GM12891 (cell line): ENCODE results near the gene FOSB.
A peak's percentile ranks its signal among the peaks of the same experiment; 100 is the strongest.
"Not testable (repeated sequence)": the region's sequence is repeated elsewhere in the genome, so short reads cannot be mapped to it uniquely, and the experiment has no call there.

Experiments used
- DNase-seq: peaks from one replicate; pipeline ENCODE4 v3.0.0; 2011; ENCODE audit warnings: low spot score; ENCODE audit not compliant: insufficient read length
- FAIRE-seq: peaks from 2 replicates; lab custom pipeline; 2011; peaks lifted over from hg19 to GRCh38; lab: Jason Lieb, UNC
- PAX5 ChIP-seq: IDR thresholded peaks from 2 replicates; pipeline ENCODE4 v1.6.1; 2011; ENCODE audit warnings: low read length, moderate library complexity, mild to moderate bottlenecking; ENCODE audit not compliant: insufficient read depth, severe bottlenecking
- POLR2A ChIP-seq: IDR thresholded peaks from 2 replicates; pipeline ENCODE4 v1.6.1; 2011; ENCODE audit warnings: low read depth, low read length, control low read depth
- POLR2AphosphoS5 ChIP-seq: IDR thresholded peaks from 2 replicates; pipeline ENCODE4 v1.6.1; 2011; ENCODE audit warnings: low read depth, low read length, control low read depth
- POU2F2 ChIP-seq: IDR thresholded peaks from 2 replicates; pipeline ENCODE4 v1.6.1; 2011; ENCODE audit warnings: low read depth, mild to moderate bottlenecking, control low read depth, low read length, moderate library complexity
- SPI1 ChIP-seq: IDR thresholded peaks from 2 replicates; pipeline ENCODE4 v1.6.1; 2011; ENCODE audit warnings: low read depth, low read length, control low read depth
- TAF1 ChIP-seq: IDR thresholded peaks from 2 replicates; pipeline ENCODE4 v1.6.1; 2011; ENCODE audit warnings: low read depth, low read length, control low read depth

Gene FOSB

DNA sequence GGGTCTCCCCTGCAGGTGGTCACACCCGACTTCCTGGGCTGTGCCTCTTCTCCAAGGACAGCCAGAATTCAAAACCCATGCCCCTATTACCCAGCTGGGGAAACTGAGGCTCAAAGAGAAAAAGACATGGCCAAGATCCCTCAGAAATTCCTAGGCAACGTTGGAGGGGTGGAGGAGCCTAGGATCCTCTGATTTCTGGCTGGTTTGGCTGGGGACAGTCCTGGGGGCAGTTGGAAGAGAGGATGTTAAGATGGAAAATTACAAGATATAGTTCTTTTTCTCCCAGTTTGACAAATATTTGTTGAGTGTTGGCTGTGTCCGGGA, 41.9 kb downstream of the FOSB start:
- no peak for TF ChIP-seq POLR2A
- TF ChIP-seq TAF1 = no peak
- no peak for TF ChIP-seq SPI1
- no peak for TF ChIP-seq PAX5
- TF ChIP-seq POU2F2 = no peak
- no peak for TF ChIP-seq POLR2AphosphoS5
- DNase-seq (no peak), FAIRE-seq (no peak)

DNA sequence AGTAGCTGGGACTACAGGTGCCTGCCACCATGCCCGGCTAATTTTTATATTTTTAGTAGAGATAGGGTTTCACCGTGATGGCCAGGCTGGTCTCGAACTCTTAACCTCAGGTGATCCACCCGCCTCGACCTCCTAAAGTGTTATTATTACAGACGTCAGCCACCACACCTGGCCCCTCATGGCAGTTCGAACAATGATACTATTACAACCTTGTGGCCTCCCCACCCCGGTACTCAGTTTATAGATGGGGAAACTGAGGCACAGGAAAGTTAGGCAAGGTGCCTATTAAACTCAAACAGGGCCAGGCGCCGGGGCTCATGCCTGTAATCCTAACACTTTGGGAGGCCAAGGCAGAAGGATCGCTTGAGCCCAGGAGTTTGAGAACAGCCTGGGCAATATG, 42.6 kb downstream of the FOSB start:
- not testable (repeated sequence) for DNase-seq, FAIRE-seq

DNA sequence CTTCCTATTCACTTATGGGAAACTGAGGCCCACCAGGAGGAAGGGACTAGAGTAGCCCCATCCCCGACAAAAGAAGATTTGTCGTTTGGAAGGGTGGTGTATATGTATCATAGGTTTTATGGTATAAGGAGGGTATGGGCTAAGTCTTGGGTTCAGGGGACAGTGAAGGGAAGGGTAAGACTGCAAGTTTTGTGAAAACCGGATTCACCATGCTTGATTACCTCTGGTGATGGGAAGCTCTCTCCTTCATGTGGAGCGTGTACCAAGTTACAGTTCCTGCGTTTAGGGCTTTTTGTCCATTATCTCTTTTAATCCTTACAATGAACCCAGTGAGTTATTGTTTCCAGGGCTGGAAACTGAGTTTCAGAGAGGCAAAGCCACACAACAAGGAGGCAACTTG, 43.3 kb downstream of the FOSB start:
- TF ChIP-seq POU2F2 = no peak
- TF ChIP-seq PAX5 = no peak
- TF ChIP-seq POLR2A = no peak
- TF ChIP-seq POLR2AphosphoS5 = no peak
- TF ChIP-seq SPI1 = no peak
- no peak for TF ChIP-seq TAF1
- FAIRE-seq (no peak), DNase-seq (no peak)

DNA sequence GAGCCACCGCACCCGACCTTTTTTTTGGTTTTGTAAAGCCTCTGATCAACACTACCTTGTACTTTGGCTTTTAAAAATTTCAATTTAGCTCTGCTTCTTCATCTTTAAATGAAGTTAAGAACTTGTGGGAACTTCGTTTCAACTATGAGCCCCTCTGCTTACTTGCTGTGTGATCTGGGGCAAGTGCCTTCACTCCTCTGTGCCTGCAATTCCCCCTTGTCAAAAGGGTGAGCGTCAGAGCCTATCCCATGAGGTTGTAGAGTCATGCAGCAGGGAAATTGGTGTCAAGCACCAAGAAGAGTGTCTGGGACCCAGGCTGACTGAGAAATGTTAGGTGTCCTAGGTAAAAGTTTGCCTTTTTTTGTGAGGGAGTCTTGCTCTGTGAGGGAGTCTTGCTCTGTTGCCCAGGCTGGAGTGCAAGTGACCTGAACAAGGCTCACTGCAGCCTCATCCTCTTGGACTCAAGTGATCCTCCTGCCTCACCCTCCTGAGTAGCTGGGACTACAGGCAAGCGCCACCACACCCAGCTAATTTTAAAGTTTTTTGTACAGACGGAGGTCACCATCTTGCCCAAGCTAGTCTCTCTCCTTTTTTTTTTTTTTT, 45.2 kb downstream of the FOSB start:
- FAIRE-seq (no peak), DNase-seq (no peak)
- TF ChIP-seq POU2F2 (no peak), POLR2AphosphoS5 (no peak), PAX5 (no peak), TAF1 (no peak), SPI1 (no peak), POLR2A (no peak)

DNA sequence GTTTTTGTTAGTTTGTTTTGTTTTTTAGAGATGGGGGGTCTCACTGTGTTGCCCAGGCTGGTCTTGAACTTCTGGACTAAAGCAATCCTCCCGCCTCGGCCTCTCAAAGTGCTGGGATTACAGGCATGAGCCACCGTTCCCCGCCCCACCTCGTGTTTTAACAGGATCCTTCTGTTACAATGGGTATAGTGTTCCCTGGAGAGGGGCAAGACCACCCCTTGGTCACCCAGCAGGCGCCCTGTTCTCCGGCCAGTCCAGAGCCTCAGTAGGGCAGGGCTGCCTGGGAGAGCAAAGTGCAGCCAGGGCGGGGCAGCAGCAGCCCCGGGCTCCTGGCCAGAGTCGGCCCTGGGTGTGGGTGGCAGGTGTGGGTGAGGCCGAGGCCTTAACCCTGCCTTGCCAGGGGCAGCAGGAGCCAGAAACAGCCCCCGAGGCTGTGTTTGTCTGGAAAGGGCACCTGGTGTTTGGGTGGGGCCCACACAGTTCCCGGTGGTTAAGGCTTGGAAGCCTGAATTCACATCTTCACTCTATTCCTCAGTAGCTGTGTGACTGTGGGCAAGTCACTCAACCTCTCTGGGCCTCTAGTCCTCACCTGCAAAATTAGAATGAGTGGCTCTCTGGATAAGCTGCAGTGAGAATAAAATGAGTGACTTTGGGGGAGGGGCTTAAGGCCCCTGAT, 46.7 kb downstream of the FOSB start:
- TF ChIP-seq POLR2AphosphoS5 = no peak
- TF ChIP-seq TAF1 = no peak
- no peak for TF ChIP-seq POLR2A
- TF ChIP-seq POU2F2 = no peak
- no peak for TF ChIP-seq PAX5
- TF ChIP-seq SPI1 = no peak
- no peak for DNase-seq
- no peak for FAIRE-seq

DNA sequence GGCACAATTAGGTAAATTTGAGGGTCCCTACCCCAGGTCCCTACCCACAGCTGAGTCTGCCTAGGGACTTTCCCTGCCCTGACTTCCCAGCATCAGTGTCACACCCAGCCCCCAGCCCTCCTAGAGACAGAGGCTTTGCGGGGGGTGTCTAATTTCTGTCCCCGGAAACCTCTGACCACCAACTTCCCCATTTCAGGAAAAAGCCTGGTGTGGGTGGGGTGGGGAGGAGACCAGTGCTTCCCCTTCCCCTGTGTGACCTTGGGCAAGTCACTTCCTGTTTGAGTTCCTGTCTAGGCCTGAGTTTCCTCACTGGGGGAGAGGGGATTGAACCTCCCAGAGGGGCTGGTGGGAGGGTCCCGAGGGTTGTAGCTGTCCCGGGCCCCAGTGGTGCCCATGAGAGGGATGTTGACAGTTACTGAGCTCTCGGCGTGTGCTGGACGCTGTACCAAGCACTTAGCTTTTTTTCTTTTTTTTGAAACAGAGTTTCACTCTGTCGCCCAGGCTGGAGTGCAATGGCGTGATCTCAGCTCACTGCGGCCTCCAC, 47.4 kb downstream of the FOSB start:
- FAIRE-seq = peak; percentile 77
- DNase-seq = no peak
- peak; percentile 78 for TF ChIP-seq SPI1
- TF ChIP-seq POLR2AphosphoS5 = no peak

DNA sequence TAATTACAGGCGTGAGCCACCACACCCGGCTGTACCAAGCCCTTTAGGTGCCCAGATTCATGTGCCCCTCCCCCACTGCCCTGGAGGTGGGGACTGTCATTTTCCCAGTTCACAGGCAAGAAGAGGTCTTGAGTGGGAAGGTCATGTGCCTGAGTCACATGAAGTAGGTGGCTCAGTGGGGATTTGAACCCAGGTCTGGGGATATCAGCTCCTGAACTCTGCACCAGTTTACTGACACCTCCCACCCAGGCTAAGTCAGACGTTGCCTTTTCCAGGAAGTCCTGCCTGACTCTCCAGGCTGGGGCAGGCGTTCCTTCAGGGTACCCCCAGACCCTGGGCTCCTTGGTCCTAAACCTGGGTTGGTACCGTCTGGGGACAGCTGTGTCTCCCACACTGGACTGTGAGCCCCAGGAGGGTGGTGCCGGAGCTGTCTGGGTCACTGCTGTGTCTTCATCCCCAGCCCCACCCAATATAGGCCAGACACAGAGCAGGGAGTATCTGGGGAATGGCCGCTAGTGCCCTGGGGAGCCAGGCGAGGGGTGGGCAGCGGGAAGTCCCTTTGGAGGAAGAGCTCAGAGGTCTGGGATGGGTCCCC, 48.1 kb downstream of the FOSB start:
- TF ChIP-seq TAF1 (no peak), SPI1 (no peak), PAX5 (no peak)
- no peak for DNase-seq
- peak; percentile 26 for FAIRE-seq

DNA sequence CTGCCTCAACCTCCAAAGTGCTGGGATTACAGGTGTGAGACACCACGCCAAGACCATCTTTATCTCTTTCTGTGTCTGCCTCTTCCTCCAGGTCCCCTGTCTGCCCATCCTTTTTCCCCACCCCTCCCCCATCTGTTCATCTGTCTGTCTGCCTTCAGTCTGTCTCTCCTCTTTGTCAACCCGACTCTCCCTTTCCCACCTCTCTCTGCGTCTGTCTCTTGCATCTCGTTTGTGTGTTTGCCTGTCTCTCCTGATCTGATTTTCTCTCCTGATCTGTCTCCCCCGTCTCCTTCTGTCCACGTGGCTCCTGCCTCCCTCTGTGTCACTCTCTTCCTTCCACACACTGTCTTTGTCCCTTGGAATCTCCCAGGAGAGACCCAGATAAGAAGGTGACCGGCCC, 49.4 kb downstream of the FOSB start:
- DNase-seq = no peak
- TF ChIP-seq SPI1 (no peak), POLR2A (no peak), TAF1 (no peak), POLR2AphosphoS5 (no peak), POU2F2 (no peak), PAX5 (no peak)
- FAIRE-seq = no peak

DNA sequence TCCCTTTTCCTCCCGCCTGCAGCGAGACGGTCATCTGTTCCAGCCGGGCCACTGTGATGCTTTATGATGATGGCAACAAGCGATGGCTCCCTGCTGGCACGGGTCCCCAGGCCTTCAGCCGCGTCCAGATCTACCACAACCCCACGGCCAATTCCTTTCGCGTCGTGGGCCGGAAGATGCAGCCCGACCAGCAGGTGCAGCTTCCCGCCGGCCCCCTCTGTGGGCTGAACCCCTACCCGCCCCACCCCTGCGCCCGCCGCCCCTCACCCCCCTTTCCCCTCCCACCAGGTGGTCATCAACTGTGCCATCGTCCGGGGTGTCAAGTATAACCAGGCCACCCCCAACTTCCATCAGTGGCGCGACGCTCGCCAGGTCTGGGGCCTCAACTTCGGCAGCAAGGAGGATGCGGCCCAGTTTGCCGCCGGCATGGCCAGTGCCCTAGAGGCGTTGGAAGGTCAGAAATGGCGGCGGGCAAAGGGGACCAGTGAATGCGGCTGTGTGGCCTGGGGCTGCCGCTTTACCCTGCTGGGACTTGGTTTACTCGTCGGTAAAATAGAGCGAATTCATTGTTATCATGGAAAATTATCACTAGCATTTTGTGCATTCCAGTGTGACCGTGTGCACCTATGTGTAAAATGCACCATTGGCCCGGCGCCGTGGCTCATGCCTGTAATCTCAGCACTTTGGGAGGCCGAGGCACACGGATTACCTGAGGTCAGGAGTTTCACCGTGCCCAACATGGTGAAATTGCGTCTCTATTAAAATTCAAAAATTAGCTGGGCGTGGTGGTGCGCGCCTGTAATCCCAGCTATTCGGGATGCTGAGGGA, 50.1 kb downstream of the FOSB start:
- DNase-seq (no peak), FAIRE-seq (no peak)
- TF ChIP-seq POU2F2 = no peak
- no peak for TF ChIP-seq POLR2AphosphoS5
- no peak for TF ChIP-seq PAX5
- no peak for TF ChIP-seq POLR2A
- no peak for TF ChIP-seq SPI1
- no peak for TF ChIP-seq TAF1

DNA sequence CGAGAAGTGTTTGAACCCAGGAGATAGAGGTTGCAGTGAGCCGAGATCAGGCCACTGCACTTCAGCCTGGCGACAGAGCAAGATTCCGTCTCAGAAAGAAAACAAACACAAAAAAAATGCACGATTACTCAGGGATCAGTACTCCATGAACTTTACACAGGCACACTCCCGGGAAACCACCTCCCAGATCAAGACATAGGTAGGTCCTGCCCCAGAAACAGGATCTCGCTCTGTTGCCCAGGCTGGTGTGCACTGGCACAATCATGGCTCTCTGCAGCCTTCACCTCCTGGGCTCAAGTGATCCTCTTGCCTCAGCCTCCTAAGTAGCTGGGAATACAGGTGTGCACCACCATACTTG, 50.7 kb downstream of the FOSB start:
- FAIRE-seq = no peak
- no peak for DNase-seq
- no peak for TF ChIP-seq POLR2A
- no peak for TF ChIP-seq TAF1
- TF ChIP-seq PAX5 = no peak
- TF ChIP-seq POU2F2 = no peak
- no peak for TF ChIP-seq SPI1
- no peak for TF ChIP-seq POLR2AphosphoS5
